CD4-positive, alpha-beta T cell treated with Interleukin-21 for 1 hour (primary cell): ENCODE results near the gene PPM1G.

Source experiments
- DNase-seq: peaks from one replicate; pipeline ENCODE4 v3.0.0-alpha.2; 2020

Gene PPM1G

GRCh38 chr2:27412419-27413152, 3.2 kb upstream of the PPM1G start:
- DNase-seq: no peak

DNA sequence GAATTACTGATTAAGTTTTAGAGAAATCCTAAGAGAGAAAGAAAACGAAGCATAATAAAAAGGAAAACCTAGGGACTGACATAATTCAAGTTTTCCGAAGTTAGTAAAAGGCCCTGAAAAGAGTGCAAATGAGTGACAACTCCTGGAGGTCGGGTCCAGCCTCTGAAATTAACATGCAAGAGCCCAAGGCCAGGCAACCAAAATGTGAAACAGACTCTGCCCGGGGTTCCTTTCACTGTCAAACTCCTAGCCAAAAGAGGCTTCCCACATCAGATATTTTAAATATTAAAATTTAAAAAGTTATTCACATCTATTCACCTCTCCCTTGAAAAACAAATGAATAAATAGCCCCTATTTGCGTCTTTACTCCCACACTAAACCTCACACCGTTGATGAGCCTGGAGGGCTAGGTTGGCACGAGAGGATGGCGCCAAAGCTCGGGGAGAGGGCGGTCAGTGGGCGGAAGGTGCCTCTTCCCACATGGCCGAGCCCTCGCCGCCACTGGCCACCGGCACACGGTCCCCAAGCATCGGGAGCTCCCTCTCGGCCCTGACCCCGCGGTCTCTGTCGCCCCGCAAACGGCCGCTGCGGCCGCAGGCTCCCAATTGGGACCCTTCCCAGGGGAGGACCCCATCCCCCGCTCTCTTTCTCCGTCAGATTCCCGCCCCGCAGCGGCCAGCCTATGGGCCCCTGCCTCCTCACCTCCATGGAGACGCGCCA, 630 bp downstream of the PPM1G start:
- DNase-seq: no peak

DNA sequence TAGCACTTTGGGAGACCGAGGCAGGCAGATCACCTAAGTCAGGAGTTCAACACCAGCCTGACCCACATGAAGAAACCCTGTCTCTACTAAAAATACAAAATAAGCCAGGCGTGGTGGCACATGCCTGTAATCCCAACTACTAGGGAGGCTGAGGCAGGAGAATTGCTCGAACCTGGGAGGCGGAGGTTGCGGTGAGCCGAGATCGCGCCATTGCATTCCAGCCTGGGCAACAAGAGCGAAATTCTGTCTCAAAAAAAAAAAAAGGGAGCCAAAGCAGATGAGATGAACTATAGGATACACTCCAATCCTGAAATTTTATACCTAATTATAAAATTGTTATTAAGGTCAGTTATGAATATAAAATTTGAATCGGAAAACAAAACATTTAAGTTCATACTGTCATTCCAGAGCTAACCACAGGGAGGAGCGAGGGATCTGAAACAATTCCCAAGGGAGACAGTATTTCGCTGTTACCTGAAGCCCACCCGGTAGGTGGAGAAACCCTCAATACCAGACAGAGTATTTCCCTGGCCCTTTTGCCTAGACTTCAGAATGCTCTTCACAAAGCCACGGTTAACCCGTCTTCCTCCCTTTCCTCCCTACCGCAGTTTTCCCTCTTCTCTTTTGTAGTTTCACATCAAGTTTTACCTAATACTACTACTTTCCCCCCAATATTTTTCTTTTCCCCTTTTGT, 1.4 kb downstream of the PPM1G start:
- DNase-seq: no peak

DNA sequence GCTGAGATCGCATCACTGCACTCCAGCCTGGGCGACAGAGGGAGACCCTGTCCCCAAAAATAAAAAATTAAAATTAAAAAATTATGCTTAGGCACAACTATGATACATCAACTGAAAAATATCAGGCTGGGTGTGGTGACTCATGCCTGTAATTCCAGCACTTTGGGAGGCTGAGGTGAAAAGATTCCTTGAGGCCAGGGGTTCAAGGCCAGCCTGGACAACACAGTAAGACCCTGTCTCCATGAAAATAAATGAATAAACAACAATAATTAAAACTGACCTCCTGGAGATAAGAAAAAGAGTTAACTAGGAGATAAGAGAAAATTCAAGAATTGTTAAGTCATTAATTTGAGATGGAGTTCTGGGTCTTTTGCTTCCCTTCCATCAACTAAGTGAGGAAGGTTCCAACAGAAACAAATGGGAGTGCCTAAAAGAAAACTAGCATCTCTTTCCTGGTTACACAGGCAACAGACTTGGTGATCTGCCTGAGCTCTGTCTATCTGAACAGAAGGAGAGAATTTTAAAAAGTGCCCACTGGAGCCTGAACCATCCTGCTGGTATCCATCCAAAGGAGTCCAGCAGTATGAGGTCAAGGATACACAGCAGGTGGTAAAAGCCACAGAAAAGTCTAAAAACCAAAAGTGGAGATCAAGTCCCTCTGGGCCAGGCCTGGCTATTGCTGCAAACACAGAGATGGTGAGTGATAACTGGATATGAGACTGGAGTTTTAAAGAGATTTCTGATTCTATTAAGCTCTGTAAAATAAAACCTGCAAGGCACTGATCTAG, 8.8 kb downstream of the PPM1G start:
- no peak for DNase-seq

DNA sequence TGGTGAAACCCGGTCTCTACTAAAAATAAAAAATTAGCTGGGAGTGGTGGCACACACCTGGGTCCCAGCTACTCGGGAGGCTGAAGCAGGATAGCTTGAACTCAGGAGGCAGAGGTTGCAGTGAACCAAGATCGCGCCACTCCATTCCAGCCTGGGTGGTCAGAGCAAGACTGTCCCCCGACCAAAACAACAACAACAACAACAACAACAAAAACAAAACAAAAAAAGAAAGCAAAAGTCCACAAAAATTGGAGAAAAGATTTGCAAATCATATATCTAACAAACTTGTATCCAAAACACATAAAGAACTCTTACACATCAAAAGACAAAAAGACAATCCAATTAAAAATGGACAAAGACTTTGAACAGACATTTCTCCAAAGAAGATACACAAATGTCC, 10.4 kb downstream of the PPM1G start:
- DNase-seq: no peak

DNA sequence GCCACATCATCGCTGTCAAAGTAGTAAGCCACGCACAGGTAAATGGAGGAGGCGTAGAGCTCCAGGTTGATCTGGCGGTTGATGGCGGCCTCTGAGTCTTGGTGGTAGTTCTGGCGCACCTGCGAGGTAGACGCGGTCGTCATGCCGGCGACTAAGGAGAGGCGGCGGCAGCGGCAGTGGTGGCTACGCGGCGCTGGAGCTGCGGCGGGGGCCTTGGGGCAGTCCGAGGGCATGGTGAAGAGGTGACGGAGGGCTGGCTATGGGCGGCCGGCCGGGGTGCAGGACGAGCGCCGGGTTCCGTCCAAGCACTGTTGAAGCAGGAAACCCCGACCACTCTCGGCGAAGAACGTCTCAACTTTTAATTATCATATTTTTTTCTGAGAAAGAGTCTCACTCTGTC, 16.2 kb downstream of the PPM1G start:
- no peak for DNase-seq

GRCh38 chr2:27390822-27391679, 18.3 kb downstream of the PPM1G start:
- peak; percentile 74 for DNase-seq

DNA sequence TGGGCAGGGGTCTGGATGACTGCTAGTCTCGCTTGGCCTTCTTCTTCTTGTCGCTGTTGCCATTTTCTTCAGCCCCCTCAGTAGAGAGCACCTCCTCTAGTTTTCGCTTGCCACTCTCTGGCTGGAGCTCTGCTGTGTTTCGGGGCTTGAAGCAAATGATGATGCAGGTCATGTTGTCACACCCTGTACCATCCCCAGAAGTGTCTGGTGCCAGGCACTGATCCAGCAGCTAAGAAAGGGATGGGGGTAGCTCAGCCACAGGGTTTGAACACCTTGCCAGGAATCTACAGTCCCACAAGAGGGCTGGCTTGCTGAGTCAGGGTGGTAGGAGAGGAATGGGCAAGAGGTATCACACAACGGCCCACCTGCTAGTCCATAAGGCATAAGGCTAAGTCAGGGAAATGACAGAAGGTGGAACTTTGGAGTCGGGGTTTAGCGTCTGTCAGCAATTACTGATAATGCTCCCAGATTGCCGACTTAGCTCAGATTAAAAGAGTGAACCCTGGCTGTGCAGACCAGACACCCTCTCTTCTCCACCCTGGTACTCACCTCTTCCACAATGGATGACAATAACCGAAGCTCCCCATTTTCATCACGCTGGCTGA, 27.7 kb downstream of the PPM1G start:
- no peak for DNase-seq

DNA sequence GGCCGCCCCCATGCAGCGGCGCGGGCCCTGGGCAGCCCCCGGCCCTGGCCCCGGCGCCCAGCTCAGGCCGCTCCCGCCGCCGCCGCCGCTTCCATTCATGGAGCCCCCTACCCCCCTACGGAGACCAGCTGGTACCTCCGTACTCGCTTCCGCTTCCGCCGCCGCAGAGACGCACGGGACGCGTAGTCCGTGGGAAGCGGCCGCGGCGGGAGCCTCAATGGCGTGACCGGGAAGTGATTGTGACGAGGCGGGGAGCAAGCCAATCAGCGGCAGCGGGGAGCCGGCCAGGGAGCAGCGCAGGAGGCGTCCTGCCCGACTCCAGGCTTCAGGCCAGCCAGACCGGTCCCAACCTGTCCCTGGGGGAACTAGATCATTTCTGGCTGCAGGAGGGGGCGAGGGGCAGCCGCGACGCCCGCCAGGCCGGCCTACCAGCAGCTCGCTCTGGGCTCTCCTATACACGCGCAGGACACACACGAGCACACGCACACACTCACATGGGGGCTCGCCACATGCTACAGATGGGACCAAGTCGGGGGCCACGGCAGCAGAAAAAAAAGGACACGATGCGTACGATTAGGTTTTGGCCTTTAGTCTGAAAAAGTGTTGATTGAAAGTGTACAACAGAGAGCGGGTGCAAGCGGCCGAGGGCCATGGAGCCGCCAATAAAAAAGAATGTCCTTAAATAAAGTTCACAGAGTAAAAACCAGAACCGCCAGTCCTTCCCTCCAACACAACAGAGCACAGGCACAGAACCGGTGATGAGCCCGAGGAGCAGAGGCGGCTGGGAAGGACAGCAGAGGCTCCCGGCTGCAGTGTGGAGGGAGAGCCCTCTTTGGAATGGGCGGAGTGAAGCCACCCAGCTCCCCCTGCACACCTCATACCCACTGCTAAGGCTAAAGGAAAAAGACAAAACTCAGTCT, 28.5 kb downstream of the PPM1G start, which contains the start of gene ZNF513:
TSS of gene ZNF513 (minus strand) at position 109 of the 920 bp plus-strand sequence. CDS start 208 bp downstream, outside the sequence.
- peak; percentile 91 for DNase-seq

GRCh38 chr2:27379836-27380625, 29.4 kb downstream of the PPM1G start:
- DNase-seq: peak; percentile 52

- DNase-seq: no peak
These were observed 30.0 kb downstream of the PPM1G start for GRCh38 chr2:27379383-27379835.

DNA sequence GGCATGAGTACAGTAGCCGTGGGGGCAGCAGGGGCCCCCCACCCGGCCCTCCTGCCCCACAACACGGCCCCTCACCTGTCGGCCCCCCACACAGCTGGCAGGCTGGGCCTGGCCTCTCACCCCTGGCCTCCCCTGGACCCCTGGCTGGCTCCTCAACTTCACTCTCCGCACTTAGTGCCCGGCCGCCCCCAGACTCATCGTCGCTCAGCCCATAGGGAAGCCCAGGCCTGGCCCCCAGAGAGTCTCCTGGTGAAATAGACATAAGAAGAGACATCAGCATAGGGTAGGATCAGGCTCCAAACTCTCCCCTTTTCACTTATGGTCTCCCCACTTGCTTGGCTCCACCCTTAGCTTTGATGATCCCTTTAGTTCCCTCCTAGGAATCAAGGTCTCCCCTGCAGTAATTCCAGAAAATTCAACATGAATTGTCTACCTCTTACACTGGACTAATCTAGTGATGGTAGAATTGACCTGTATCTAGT, 30.5 kb downstream of the PPM1G start:
- no peak for DNase-seq

GRCh38 chr2:27378096-27378808, 31.1 kb downstream of the PPM1G start:
- DNase-seq: peak; percentile 12

DNA sequence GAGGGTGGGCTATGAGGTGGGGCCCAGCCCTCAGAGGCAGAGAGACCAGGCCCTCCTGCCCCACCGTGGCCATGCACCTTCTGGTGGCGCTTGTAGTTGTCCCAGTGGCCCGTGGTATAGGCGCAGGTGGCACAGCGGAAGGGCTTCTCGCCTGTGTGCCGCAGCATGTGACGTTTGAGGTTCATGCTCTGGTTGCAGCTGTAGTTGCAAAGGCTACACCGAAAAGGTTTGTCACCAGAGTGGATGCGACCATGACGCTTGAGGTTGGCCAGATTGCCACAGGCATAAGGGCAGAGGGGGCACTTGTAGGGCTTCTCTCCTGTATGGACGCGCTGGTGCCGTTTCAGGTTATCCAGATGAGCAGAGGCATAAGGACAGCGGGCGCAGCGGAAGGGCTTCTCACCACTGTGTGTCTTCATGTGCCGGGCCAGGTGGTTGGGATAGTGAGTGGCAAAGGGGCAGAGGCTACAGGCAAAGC, 31.7 kb downstream of the PPM1G start:
- no peak for DNase-seq

- no peak for DNase-seq
These were observed 32.3 kb downstream of the PPM1G start for GRCh38 chr2:27376866-27377617.

GRCh38 chr2:27376151-27376865, 33.1 kb downstream of the PPM1G start:
- no peak for DNase-seq
